HepG2 (cell line): ENCODE results near the gene ADAMTS12. TPM values are rescaled to one million over a fixed set of nuclear protein-coding genes. Genes with fewer than 3 reads are reported as not detected.

Source experiments
- ATAC-seq: fragments of 200-7000 bp; cut with Tn5 transposase; 3 replicates; pipeline ENCODE4 v1.9.1; 2020; ENCODE audit warnings: mild to moderate bottlenecking, moderate library complexity
- BruUV-seq: library from RNA; stranded (reverse); fragments of 400-500 nt; replicated peaks from 2 replicates; lab custom pipeline; 2021; lab: Mats Ljungman, UMichigan
- CTCF ChIA-PET: fragments of 300-600 bp; formaldehyde crosslinking; extraction: SDS; loops from one replicate; lab custom pipeline; 2021; ENCODE audit warnings: low total read pairs, inconsistent platforms, low intra/inter-chr PET ratio; lab: Yijun Ruan, JAX
- POLR2A ChIA-PET: fragments of 350-600 bp; sonication (Branson Sonifier 250); formaldehyde crosslinking; loops from one replicate; lab custom pipeline; 2020; ENCODE audit warnings: antibody characterized with exemption, inconsistent platforms; lab: Yijun Ruan, JAX
- DNase-seq: peaks from one replicate; pipeline ENCODE4 v3.0.0-alpha.2; 2015; ENCODE audit warnings: low spot score
- FAIRE-seq: peaks from 3 replicates; lab custom pipeline; 2011; peaks lifted over from hg19 to GRCh38; lab: Jason Lieb, UNC
- H2AFZ ChIP-seq: one replicate; pipeline ENCODE4 v1.6.1; 2011; ENCODE audit warnings: low read length, inconsistent platforms
- H3K27ac ChIP-seq: fragments of 300-600 bp; 3 replicates; pipeline ENCODE4 v1.8.0; 2011; ENCODE audit warnings: mixed run types, mild to moderate bottlenecking, mixed read lengths, low read length, inconsistent platforms; ENCODE audit not compliant: insufficient read depth; ENCODE audit errors: extremely low read length
- H3K27me3 ChIP-seq, 2 experiments: fragments of 200-600 bp in 1 of 2; 2 replicates in 1 of 2; 3 replicates in 1 of 2; pipeline versions ENCODE4 v1.6.0 to v1.8.0; 2011; ENCODE audit warnings: low read length in 2 of 2, mild to moderate bottlenecking in 2 of 2, moderate library complexity in 2 of 2, inconsistent platforms in 1 of 2; ENCODE audit not compliant: insufficient read depth in 2 of 2, control insufficient read depth in 1 of 2
- H3K36me3 ChIP-seq, 2 experiments: fragments of 200-600 bp in 1 of 2; replicated peaks in 1 of 2; 2 replicates in 1 of 2; 3 replicates in 1 of 2; pipeline versions ENCODE4 v1.5.1 to v1.8.0; 2011; ENCODE audit warnings: low read length in 2 of 2, inconsistent platforms in 1 of 2; ENCODE audit not compliant: insufficient read depth in 2 of 2, control insufficient read depth in 1 of 2
- H3K4me1 ChIP-seq: 2 replicates; pipeline ENCODE4 v1.5.1; 2012; ENCODE audit warnings: low read length, inconsistent platforms; ENCODE audit not compliant: insufficient read depth
- H3K4me2 ChIP-seq: 2 replicates; pipeline ENCODE4 v1.6.0; 2011; ENCODE audit warnings: low read depth, low read length, inconsistent platforms
- H3K4me3 ChIP-seq, 3 experiments: fragments of 200-600 bp in 1 of 3; sonication (generic), shearing (Covaris generic) in 1 of 3; replicated peaks in 1 of 3; 2 replicates each; pipeline ENCODE4 v1.5.1; 2011 to 2016; ENCODE audit warnings: low read length in 3 of 3, inconsistent platforms in 2 of 3, low read depth in 2 of 3, mild to moderate bottlenecking in 2 of 3, control low read depth in 1 of 3, mixed read lengths in 1 of 3; ENCODE audit not compliant: insufficient read depth in 1 of 3
- H3K79me2 ChIP-seq: one replicate; pipeline ENCODE4 v1.6.1; 2011; ENCODE audit warnings: low read length, inconsistent platforms; ENCODE audit not compliant: insufficient read depth
- H3K9ac ChIP-seq: 2 replicates; pipeline ENCODE4 v1.6.0; 2011; ENCODE audit warnings: mild to moderate bottlenecking, low read depth, low read length, inconsistent platforms; ENCODE audit not compliant: insufficient read depth
- H3K9me3 ChIP-seq: 2 replicates; pipeline ENCODE4 v1.5.1; 2012; ENCODE audit warnings: mild to moderate bottlenecking, low read length
- H4K20me1 ChIP-seq: 2 replicates; pipeline ENCODE4 v1.6.0; 2011; ENCODE audit warnings: inconsistent platforms, mild to moderate bottlenecking, low read length, moderate library complexity; ENCODE audit not compliant: insufficient read depth
- BCL6 ChIP-seq: IDR thresholded peaks from 2 replicates; pipeline ENCODE4 v1.6.1; 2016; ENCODE audit warnings: missing genetic modification reagents, missing compliant biosample characterization
- DNMT3B ChIP-seq: conservative IDR thresholded peaks from 2 replicates; pipeline ENCODE4 v1.6.1; 2016; ENCODE audit warnings: missing biosample characterization, control low read depth
- KLF6 ChIP-seq: IDR thresholded peaks from 2 replicates; pipeline ENCODE4 v1.8.0; 2016; ENCODE audit warnings: missing biosample characterization, missing genetic modification reagents
- MED13 ChIP-seq: sonication (generic); formaldehyde crosslinking; IDR thresholded peaks from 2 replicates; pipeline ENCODE4 v1.5.0; 2020; ENCODE audit warnings: missing genetic modification reagents
- MEF2D ChIP-seq: sonication (generic); formaldehyde crosslinking; IDR thresholded peaks from 2 replicates; pipeline ENCODE4 v1.5.1; 2020; ENCODE audit warnings: mild to moderate bottlenecking, missing genetic modification reagents
- NFYC ChIP-seq: IDR thresholded peaks from 2 replicates; pipeline ENCODE4 v1.6.1; 2016; ENCODE audit warnings: missing genetic modification reagents, missing compliant biosample characterization
- NR2C2 ChIP-seq: sonication (generic); formaldehyde crosslinking; IDR thresholded peaks from 2 replicates; pipeline ENCODE4 v1.4.0; 2020; ENCODE audit warnings: missing genetic modification reagents, mild to moderate bottlenecking, moderate library complexity, borderline replicate concordance
- RFXANK ChIP-seq: IDR thresholded peaks from 2 replicates; pipeline ENCODE4 v1.6.1; 2016
- SMC3 ChIP-seq: IDR thresholded peaks from 2 replicates; pipeline ENCODE4 v1.6.1; 2011; ENCODE audit warnings: low read length, improper control_type of control experiment
- SMYD3 ChIP-seq: sonication (generic); formaldehyde crosslinking; IDR thresholded peaks from 2 replicates; pipeline ENCODE4 v1.8.1; 2023; ENCODE audit warnings: mild to moderate bottlenecking, missing genetic modification reagents
- TGIF2 ChIP-seq: IDR thresholded peaks from 2 replicates; pipeline ENCODE4 v1.6.1; 2016; ENCODE audit warnings: control low read depth, missing compliant biosample characterization
- ZNF33B ChIP-seq: sonication (generic); formaldehyde crosslinking; IDR thresholded peaks from 2 replicates; pipeline ENCODE4 v1.5.1; 2020; ENCODE audit warnings: mild to moderate bottlenecking, missing genetic modification reagents
- ZNF724P ChIP-seq: sonication (generic); formaldehyde crosslinking; IDR thresholded peaks from 2 replicates; pipeline ENCODE4 v1.8.0; 2022; ENCODE audit warnings: missing genetic modification reagents, borderline replicate concordance
- ZNF839 ChIP-seq: sonication (generic); formaldehyde crosslinking; IDR thresholded peaks from 2 replicates; pipeline ENCODE4 v1.4.0; 2020; ENCODE audit warnings: missing genetic modification reagents, mild to moderate bottlenecking, borderline replicate concordance
- WGBS: methylation state at CpG from one replicate; pipeline ENCODE4 v1.1.6; 2017; ENCODE audit warnings: low lambda C conversion rate; 5-methylcytosine and 5-hydroxymethylcytosine counted together
- in situ Hi-C: cut with HindIII; loops from 2 replicates; pipeline ENCODE4 v1.10.0; 2017; ENCODE audit warnings: low pct_unique_long_range_greater_than_20kb; ENCODE audit not compliant: extremely low pct_ligation_motif_present
- intact Hi-C: fragments of 100-400 bp; cut with micrococcal nuclease; formaldehyde crosslinking; loops from one replicate; pipeline ENCODE4 v1.10.0; 2022; ENCODE audit not compliant: unreplicated experiment
- polyA plus RNA-seq, 8 experiments: library from polyadenylated mRNA; depleted of rRNA in 3 of 8; stranded (reverse) in 7 of 8; unstranded in 1 of 8; fragments of >200 nt; fragmentation: Illumina TruSeq in 4 of 8; extraction: Trizol in 4 of 8; gene quantifications; 2 replicates each; pipeline versions ENCODE4 v1.2.1 to v1.2.3, GENCODE V29; 2011 to 2016; ENCODE audit warnings: low read depth in 4 of 8, missing spikeins in 1 of 8, mixed read lengths in 1 of 8; ENCODE audit not compliant: insufficient read depth in 1 of 8
- total RNA-seq, 5 experiments: library from RNA; depleted of rRNA; stranded (reverse); fragments of >200 nt; fragmentation: Illumina TruSeq; extraction: Trizol; gene quantifications; 2 replicates each; pipeline ENCODE4 v1.2.3, GENCODE V29; 2016; ENCODE audit warnings: low read depth in 1 of 5
- TF ChIP-seq, protein P1 (sequence below): sonication (generic); formaldehyde crosslinking; IDR thresholded peaks from 2 replicates; pipeline ENCODE4 v1.8.0; 2022; ENCODE audit warnings: missing genetic modification reagents, low read depth, mild to moderate bottlenecking, borderline replicate concordance
- TF ChIP-seq, protein P2 (sequence below): sonication (generic); formaldehyde crosslinking; IDR thresholded peaks from 2 replicates; pipeline ENCODE4 v1.4.0; 2020; ENCODE audit warnings: mild to moderate bottlenecking, missing genetic modification reagents
- TF ChIP-seq, protein P3 (sequence below): sonication (generic); formaldehyde crosslinking; IDR thresholded peaks from 2 replicates; pipeline ENCODE4 v1.4.0; 2020; ENCODE audit warnings: missing genetic modification reagents, borderline replicate concordance

ADAMTS12 gene
- total and polyA plus RNA-seq, 2 of the 13 experiments (the other 11 are each of a cell fraction or from before 2014, with no cell fraction given) = 0.03 TPM; not detected in 1

DNA sequence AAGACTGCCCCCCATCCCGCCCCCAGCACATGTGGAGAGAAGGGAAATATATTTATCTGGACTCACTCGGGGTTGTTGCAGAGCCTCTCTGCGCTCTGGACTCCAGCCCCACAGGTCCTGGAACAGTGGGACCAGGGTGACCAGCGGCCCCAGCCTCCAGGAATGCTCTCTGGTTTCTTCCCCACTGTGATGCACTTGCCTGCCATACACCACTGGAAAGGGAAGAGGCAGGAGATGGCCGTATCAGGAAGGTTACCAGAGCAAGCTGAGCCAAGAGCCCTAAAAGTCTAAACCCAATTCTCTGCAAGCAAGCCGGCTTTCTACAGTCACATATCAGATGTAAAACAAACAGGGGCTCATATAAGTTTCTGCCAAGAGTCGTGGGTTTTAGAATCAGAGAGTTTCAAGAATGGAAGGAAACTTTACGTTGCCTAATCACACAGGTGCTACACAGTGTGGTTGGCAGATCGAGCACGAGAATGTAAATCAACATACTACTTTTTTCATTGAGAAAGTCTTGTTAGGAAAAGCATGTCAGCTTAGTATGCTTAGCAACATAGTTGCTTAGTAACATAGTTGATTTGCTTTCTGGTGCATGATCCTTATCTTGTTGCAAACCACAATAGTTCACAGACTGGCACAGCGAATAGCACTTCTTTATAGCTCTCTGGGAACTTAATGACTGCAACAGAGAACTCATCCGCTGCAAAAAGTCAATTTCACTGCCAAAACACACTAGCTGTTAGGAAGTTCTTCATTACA, 249.9 kb downstream of the ADAMTS12 start (continued):
- TF ChIP-seq ZNF33B (CRISPR knock-in tag) (no peak), SMC3 (no peak)

DNA sequence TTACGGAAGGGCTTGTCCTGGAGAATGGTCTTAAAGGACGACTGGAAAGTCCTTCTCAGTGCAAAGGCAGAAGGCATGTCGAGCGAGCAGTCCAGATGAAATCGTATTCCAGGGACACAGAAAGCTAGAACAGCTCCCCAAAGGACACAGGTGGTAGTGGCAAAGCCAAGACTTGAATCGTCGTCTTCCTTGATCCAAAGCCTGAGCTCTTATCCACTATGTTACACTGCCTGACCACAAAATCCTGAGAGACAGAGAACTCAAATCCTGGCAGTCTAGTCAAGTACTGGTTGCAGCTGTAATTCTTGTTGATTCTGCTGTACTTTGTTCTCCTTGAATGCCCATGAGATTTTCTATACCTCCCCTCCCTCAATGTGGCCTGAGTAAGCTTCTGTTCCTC, 252.3 kb downstream of the ADAMTS12 start:
- Histone ChIP-seq H3K4me1 (no peaks in the 10 kb centered on the region), H3K27me3 (peaks cover 0 to 10% of the 10 kb centered on the region in 2 experiments; a peak in 1 of 5 replicates), H2AFZ (no peak overlapping the region), H3K36me3 (no peaks in the 10 kb centered on the region), H3K27ac (no peak overlapping the region), H3K4me3 (no peak overlapping the region), H3K9me3 (no peaks in the 10 kb centered on the region), H3K9ac (no peak overlapping the region), H4K20me1 (no peaks in the 10 kb centered on the region), H3K79me2 (no peaks in the 10 kb centered on the region), H3K4me2 (no peak overlapping the region)
- FAIRE-seq (no peak), ATAC-seq (no peak), DNase-seq (no peak)
- intact Hi-C loops (no loop called here), in situ Hi-C loops (no loop called here)
- TF ChIP-seq NR2C2 (CRISPR knock-in tag) = no peak
- TF ChIP-seq ZNF724P (CRISPR knock-in tag) = no peak
- no peak for TF ChIP-seq ZNF839 (CRISPR knock-in tag)
- TF ChIP-seq KLF6 (CRISPR knock-in tag) = no peak
- no peak for TF ChIP-seq MED13 (CRISPR knock-in tag)
- TF ChIP-seq, protein P1, sequence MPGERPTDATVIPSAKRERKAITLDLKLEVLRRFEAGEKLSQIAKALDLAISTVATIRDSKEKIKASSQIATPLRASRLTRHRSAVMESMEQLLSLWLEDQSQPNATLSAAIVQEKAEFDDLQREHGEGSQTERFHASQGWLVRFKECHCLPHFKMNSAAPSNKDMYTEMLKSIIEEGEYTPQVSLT (CRISPR knock-in tag) = no peak
- TF ChIP-seq, protein P2, sequence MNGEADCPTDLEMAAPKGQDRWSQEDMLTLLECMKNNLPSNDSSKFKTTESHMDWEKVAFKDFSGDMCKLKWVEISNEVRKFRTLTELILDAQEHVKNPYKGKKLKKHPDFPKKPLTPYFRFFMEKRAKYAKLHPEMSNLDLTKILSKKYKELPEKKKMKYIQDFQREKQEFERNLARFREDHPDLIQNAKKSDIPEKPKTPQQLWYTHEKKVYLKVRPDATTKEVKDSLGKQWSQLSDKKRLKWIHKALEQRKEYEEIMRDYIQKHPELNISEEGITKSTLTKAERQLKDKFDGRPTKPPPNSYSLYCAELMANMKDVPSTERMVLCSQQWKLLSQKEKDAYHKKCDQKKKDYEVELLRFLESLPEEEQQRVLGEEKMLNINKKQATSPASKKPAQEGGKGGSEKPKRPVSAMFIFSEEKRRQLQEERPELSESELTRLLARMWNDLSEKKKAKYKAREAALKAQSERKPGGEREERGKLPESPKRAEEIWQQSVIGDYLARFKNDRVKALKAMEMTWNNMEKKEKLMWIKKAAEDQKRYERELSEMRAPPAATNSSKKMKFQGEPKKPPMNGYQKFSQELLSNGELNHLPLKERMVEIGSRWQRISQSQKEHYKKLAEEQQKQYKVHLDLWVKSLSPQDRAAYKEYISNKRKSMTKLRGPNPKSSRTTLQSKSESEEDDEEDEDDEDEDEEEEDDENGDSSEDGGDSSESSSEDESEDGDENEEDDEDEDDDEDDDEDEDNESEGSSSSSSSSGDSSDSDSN (CRISPR knock-in tag) = no peak
- no peak for TF ChIP-seq NFYC (CRISPR knock-in tag)
- no peak for TF ChIP-seq SMYD3 (CRISPR knock-in tag)
- no peak for TF ChIP-seq DNMT3B
- TF ChIP-seq, protein P3, sequence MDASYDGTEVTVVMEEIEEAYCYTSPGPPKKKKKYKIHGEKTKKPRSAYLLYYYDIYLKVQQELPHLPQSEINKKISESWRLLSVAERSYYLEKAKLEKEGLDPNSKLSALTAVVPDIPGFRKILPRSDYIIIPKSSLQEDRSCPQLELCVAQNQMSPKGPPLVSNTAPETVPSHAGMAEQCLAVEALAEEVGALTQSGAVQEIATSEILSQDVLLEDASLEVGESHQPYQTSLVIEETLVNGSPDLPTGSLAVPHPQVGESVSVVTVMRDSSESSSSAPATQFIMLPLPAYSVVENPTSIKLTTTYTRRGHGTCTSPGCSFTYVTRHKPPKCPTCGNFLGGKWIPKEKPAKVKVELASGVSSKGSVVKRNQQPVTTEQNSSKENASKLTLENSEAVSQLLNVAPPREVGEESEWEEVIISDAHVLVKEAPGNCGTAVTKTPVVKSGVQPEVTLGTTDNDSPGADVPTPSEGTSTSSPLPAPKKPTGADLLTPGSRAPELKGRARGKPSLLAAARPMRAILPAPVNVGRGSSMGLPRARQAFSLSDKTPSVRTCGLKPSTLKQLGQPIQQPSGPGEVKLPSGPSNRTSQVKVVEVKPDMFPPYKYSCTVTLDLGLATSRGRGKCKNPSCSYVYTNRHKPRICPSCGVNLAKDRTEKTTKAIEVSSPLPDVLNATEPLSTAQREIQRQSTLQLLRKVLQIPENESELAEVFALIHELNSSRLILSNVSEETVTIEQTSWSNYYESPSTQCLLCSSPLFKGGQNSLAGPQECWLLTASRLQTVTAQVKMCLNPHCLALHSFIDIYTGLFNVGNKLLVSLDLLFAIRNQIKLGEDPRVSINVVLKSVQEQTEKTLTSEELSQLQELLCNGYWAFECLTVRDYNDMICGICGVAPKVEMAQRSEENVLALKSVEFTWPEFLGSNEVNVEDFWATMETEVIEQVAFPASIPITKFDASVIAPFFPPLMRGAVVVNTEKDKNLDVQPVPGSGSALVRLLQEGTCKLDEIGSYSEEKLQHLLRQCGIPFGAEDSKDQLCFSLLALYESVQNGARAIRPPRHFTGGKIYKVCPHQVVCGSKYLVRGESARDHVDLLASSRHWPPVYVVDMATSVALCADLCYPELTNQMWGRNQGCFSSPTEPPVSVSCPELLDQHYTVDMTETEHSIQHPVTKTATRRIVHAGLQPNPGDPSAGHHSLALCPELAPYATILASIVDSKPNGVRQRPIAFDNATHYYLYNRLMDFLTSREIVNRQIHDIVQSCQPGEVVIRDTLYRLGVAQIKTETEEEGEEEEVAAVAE (CRISPR knock-in tag) = no peak
- no peak for TF ChIP-seq BCL6 (CRISPR knock-in tag)
- no peak for TF ChIP-seq TGIF2
- TF ChIP-seq MEF2D (CRISPR knock-in tag) = no peak
- TF ChIP-seq RFXANK (CRISPR knock-in tag) = no peak
- WGBS = 11% methylated on average over 7 of the region's 7 CpGs
- no TSS peak for BruUV-seq
- POLR2A ChIA-PET = no interaction called here
- CTCF ChIA-PET = no interaction called here
